Activated CD8-positive, alpha-beta T cell treated with anti-CD3 and anti-CD28 coated beads, Interleukin-2, amount 10 ng/mL, durations not matched to agents 7 days and 5 days (primary cell): ENCODE results near the gene KCNH4. TPM values are rescaled to one million over a fixed set of nuclear protein-coding genes. Genes with fewer than 3 reads are reported as not detected.

ENCODE experiments used
- ATAC-seq: fragments of 150-1000 bp; cut with Tn5 transposase; one replicate; pipeline ENCODE4 v1.10.0; 2021; ENCODE audit warnings: moderate library complexity
- CTCF ChIA-PET: fragments of 350-600 bp; sonication (Branson Sonifier 250); formaldehyde crosslinking; loops from one replicate; lab custom pipeline; 2021; ENCODE audit warnings: antibody characterized with exemption; lab: Charles Lee
- POLR2A ChIA-PET: fragments of 350-600 bp; sonication (Branson Sonifier 250); formaldehyde crosslinking; loops from one replicate; lab custom pipeline; 2021; ENCODE audit warnings: antibody characterized with exemption; lab: Charles Lee
- DNase-seq: peaks from one replicate; pipeline ENCODE4 v3.0.0-alpha.2; 2020
- H3K27ac Mint-ChIP-seq: one replicate; pipeline ENCODE4 v1.8.0; 2021; ENCODE audit warnings: mild to moderate bottlenecking, mixed read lengths
- H3K27me3 Mint-ChIP-seq: one replicate; pipeline ENCODE4 v1.8.0; 2021; ENCODE audit warnings: low read depth, mixed read lengths
- H3K36me3 Mint-ChIP-seq: one replicate; pipeline ENCODE4 v1.8.0; 2021; ENCODE audit warnings: low read depth, mixed read lengths
- H3K4me1 Mint-ChIP-seq: one replicate; pipeline ENCODE4 v1.8.0; 2021; ENCODE audit warnings: low read depth, mixed read lengths
- H3K4me3 Mint-ChIP-seq: one replicate; pipeline ENCODE4 v1.8.0; 2021; ENCODE audit warnings: mild to moderate bottlenecking, mixed read lengths
- H3K9me3 Mint-ChIP-seq: one replicate; pipeline ENCODE4 v1.8.0; 2022; ENCODE audit warnings: mixed read lengths; ENCODE audit not compliant: insufficient read depth
- total RNA-seq, 2 experiments: library from RNA; stranded (reverse); gene quantifications; one replicate each; pipeline ENCODE4 v1.2.3, GENCODE V29; 2021

KCNH4 gene
- total RNA-seq, 2 experiments from 2014 or later, result 0.05 to 0.13 TPM

- DNase-seq (no peak), ATAC-seq (no peak)
- Mint-ChIP-seq H3K27me3 (peaks cover 30% of the 10 kb centered on the region), H3K4me1 (peaks cover 29% of the 10 kb centered on the region), H3K27ac (no peak overlapping the region), H3K9me3 (no peaks in the 10 kb centered on the region), H3K36me3 (no peaks in the 10 kb centered on the region), H3K4me3 (no peak overlapping the region)
- POLR2A ChIA-PET, result no interaction called here
- CTCF ChIA-PET, result interaction anchor here (1.2 kb wide), 1 partner anchor 400 kb away, joined by 3 read pairs; the partner anchor contains the start of gene PSMC3IP
These were observed 3.3 kb downstream of the KCNH4 start for GRCh38 chr17:42177684-42178083.

- no peak overlapping the region for H3K27ac Mint-ChIP-seq
- ChIA-PET POLR2A (interaction anchor here (1.0 kb wide), 1 partner anchor 9 kb away, joined by 3 read pairs; no protein-coding TSS in a partner anchor), CTCF (interaction anchor here (2.0 to 2.9 kb wide), 2 partner anchors 10 to 12 kb away, joined by 5 to 8 read pairs; no protein-coding TSS in a partner anchor)
- ATAC-seq, result no peak
- DNase-seq, result no peak
- H3K4me3 Mint-ChIP-seq, result no peak overlapping the region
- peaks cover 4% of the 10 kb centered on the region for H3K27me3 Mint-ChIP-seq
- H3K4me1 Mint-ChIP-seq, result peaks cover 6% of the 10 kb centered on the region
- no peaks in the 10 kb centered on the region for H3K36me3 Mint-ChIP-seq
- H3K9me3 Mint-ChIP-seq, result no peaks in the 10 kb centered on the region
These were observed 6.7 kb downstream of the KCNH4 start for GRCh38 chr17:42174126-42174783.

- ATAC-seq (no peak), DNase-seq (no peak)
- Mint-ChIP-seq H3K36me3 (no peaks in the 10 kb centered on the region), H3K9me3 (no peaks in the 10 kb centered on the region), H3K27me3 (no peaks in the 10 kb centered on the region), H3K4me3 (no peak overlapping the region), H3K4me1 (no peaks in the 10 kb centered on the region), H3K27ac (no peak overlapping the region)
- ChIA-PET CTCF (no interaction called here), POLR2A (no interaction called here)
These were observed 9.1 kb downstream of the KCNH4 start for GRCh38 chr17:42171831-42172230.

GRCh38 chr17:42169351-42169750 is 11.6 kb downstream of the KCNH4 start:
- H3K9me3 Mint-ChIP-seq, result no peaks in the 10 kb centered on the region
- CTCF ChIA-PET, result no interaction called here

GRCh38 chr17:42167807-42168206 is 13.1 kb downstream of the KCNH4 start:
- Mint-ChIP-seq H3K4me3 (no peak overlapping the region), H3K36me3 (no peaks in the 10 kb centered on the region), H3K4me1 (peaks cover 3% of the 10 kb centered on the region), H3K27ac (no peak overlapping the region), H3K27me3 (no peaks in the 10 kb centered on the region), H3K9me3 (no peaks in the 10 kb centered on the region)
- ChIA-PET POLR2A (interaction anchor here (0.6 to 1.6 kb wide), 2 partner anchors 12 to 41 kb away, joined by 3 to 4 read pairs; no protein-coding TSS in a partner anchor), CTCF (no interaction called here)
- ATAC-seq (no peak), DNase-seq (no peak)

More at GRCh38 chr17:42169351-42169750, 11.6 kb downstream of the KCNH4 start:
- Mint-ChIP-seq H3K4me3 (no peak overlapping the region), H3K36me3 (no peaks in the 10 kb centered on the region), H3K27me3 (no peaks in the 10 kb centered on the region), H3K27ac (no peak overlapping the region), H3K4me1 (no peaks in the 10 kb centered on the region)
- DNase-seq (no peak), ATAC-seq (no peak)
- POLR2A ChIA-PET, result no interaction called here

GRCh38 chr17:42166196-42166763 is 14.7 kb downstream of the KCNH4 start:
- peaks cover 3% of the 10 kb centered on the region for H3K4me1 Mint-ChIP-seq
- H3K4me3 Mint-ChIP-seq, result no peak overlapping the region
- H3K27ac Mint-ChIP-seq, result no peak overlapping the region
- H3K36me3 Mint-ChIP-seq, result no peaks in the 10 kb centered on the region
- H3K9me3 Mint-ChIP-seq, result no peaks in the 10 kb centered on the region
- ChIA-PET CTCF (no interaction called here), POLR2A (no interaction called here)
- no peaks in the 10 kb centered on the region for H3K27me3 Mint-ChIP-seq
- ATAC-seq (no peak), DNase-seq (no peak)

- POLR2A ChIA-PET, result no interaction called here
- ATAC-seq, result no peak
- Mint-ChIP-seq H3K9me3 (no peaks in the 10 kb centered on the region), H3K4me1 (peaks cover 3% of the 10 kb centered on the region), H3K27me3 (no peaks in the 10 kb centered on the region), H3K4me3 (no peak overlapping the region), H3K27ac (no peak overlapping the region), H3K36me3 (no peaks in the 10 kb centered on the region)
- no peak for DNase-seq
- CTCF ChIA-PET, result no interaction called here
These were observed 15.2 kb downstream of the KCNH4 start for GRCh38 chr17:42165751-42166150.

GRCh38 chr17:42163696-42164407 is 17.1 kb downstream of the KCNH4 start:
- ChIA-PET POLR2A (no interaction called here), CTCF (interaction anchor here (0.6 to 2.8 kb wide), 6 partner anchors 17 to 242 kb away, joined by 3 to 22 read pairs (median 4); partner anchors contain the start of gene KCNH4)
- H3K27me3 Mint-ChIP-seq, result no peaks in the 10 kb centered on the region
- H3K36me3 Mint-ChIP-seq, result no peaks in the 10 kb centered on the region
- no peaks in the 10 kb centered on the region for H3K9me3 Mint-ChIP-seq
- no peak overlapping the region for H3K4me3 Mint-ChIP-seq
- DNase-seq (no peak), ATAC-seq (no peak)
- H3K27ac Mint-ChIP-seq, result no peak overlapping the region
- H3K4me1 Mint-ChIP-seq, result peaks cover 3% of the 10 kb centered on the region

GRCh38 chr17:42163113-42163512 is 17.8 kb downstream of the KCNH4 start:
- CTCF ChIA-PET, result interaction anchor here (0.6 to 2.8 kb wide), 6 partner anchors 17 to 243 kb away, joined by 3 to 22 read pairs (median 4); partner anchors contain the start of gene KCNH4
- Mint-ChIP-seq H3K27me3 (no peaks in the 10 kb centered on the region), H3K36me3 (no peaks in the 10 kb centered on the region), H3K4me3 (no peak overlapping the region), H3K27ac (no peak overlapping the region), H3K9me3 (no peaks in the 10 kb centered on the region), H3K4me1 (peaks cover 3% of the 10 kb centered on the region)
- POLR2A ChIA-PET, result no interaction called here
- ATAC-seq (peak; percentile 42), DNase-seq (peak; percentile 63)

GRCh38 chr17:42160531-42160910 is 20.4 kb downstream of the KCNH4 start:
- Mint-ChIP-seq H3K36me3 (no peaks in the 10 kb centered on the region), H3K4me3 (no peak overlapping the region), H3K4me1 (peaks cover 8% of the 10 kb centered on the region), H3K27me3 (no peaks in the 10 kb centered on the region), H3K27ac (no peak overlapping the region), H3K9me3 (no peaks in the 10 kb centered on the region)
- ATAC-seq (no peak), DNase-seq (no peak)
- CTCF ChIA-PET, result interaction anchor here (1.1 kb wide), 1 partner anchor 10 kb away, joined by 3 read pairs; no protein-coding TSS in a partner anchor
- POLR2A ChIA-PET, result no interaction called here

- peaks cover 14% of the 10 kb centered on the region for H3K4me1 Mint-ChIP-seq
- ChIA-PET CTCF (no interaction called here), POLR2A (no interaction called here)
- no peak overlapping the region for H3K27ac Mint-ChIP-seq
- H3K27me3 Mint-ChIP-seq, result no peaks in the 10 kb centered on the region
- no peaks in the 10 kb centered on the region for H3K9me3 Mint-ChIP-seq
- no peaks in the 10 kb centered on the region for H3K36me3 Mint-ChIP-seq
- no peak overlapping the region for H3K4me3 Mint-ChIP-seq
- ATAC-seq (no peak), DNase-seq (no peak)
These were observed 21.0 kb downstream of the KCNH4 start for GRCh38 chr17:42159796-42160530.
